Measurements from ENCODE around the gene BRPF1.

The BRPF1 gene

DNA sequence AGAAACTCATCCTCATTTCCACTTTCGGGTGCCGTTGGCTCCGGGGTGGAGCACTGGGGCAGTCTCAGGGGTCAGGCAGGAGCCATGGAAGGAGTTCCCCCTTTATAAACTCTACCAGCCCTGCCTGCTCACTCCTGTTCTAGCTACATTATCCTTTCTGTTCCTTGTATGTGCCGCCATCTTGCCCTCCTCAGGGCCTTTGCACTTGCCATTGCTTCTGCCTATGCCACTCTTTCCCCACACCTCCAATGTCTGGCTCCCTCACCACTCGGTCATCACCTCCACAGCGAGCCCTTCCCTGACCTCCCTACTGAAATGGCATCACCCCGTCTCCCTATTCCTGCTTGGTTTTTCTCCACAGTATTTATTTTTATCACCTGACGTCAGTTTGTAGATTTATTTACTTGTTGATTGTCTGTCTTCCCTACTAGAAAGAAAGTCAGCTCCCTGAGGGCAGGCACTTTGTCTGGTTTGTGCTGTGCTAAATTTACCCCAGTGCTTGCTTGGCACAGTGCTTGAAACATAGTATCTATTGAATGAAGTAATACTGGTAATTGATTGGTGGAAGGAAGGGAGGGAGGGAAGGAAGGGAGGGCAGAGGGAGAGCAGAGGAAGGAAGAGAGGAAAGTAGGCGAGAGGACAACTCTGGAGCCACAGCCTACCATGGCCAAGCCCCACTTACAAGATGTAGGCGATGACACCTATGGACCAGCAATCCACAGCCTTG is 29.4 kb downstream of the BRPF1 start:
- H3K36me3 ChIP-seq (ENCODE audit: control insufficient read depth, low read length), result peaks cover 31% of the 10 kb centered on the region
- peaks cover 3% of the 10 kb centered on the region for H3K4me1 ChIP-seq (ENCODE audit: control insufficient read depth, low read length)
- H3K9me2 ChIP-seq (replicated peaks; ENCODE audit: control insufficient read depth, low read length), result no peaks in the 10 kb centered on the region
- H3K79me2 ChIP-seq (ENCODE audit: control insufficient read depth, low read length), result no peaks in the 10 kb centered on the region
- no peak overlapping the region for H3K4me2 ChIP-seq (ENCODE audit: low read length)
- no peak overlapping the region for H3K27ac ChIP-seq (ENCODE audit: low read depth, low read length)
- H4K20me1 ChIP-seq (ENCODE audit: control insufficient read depth, insufficient read depth, low read depth, low read length), result no peaks in the 10 kb centered on the region
- H3K9me3 ChIP-seq (ENCODE audit: control insufficient read depth, insufficient read depth, low read length), result no peaks in the 10 kb centered on the region
- no peak overlapping the region for H3K4me3 ChIP-seq (ENCODE audit: low read length)
- TF ChIP-seq EZH2phosphoT487 (IDR thresholded peaks at IDR 0.05; ENCODE audit: borderline replicate concordance, low read length) (no peak), CTCF (IDR thresholded peaks at IDR 0.05; ENCODE audit: low read depth, low read length, poor library complexity, severe bottlenecking) (no peak)
- no peaks in the 10 kb centered on the region for H3K27me3 ChIP-seq (ENCODE audit: control insufficient read depth, low read length)
- no peaks in the 10 kb centered on the region; the same call in 1 of the 2 replicates for H3F3A ChIP-seq (ENCODE audit: control insufficient read depth, insufficient read depth)

- Histone ChIP-seq H3K4me3 (ENCODE audit: low read length) (no peak overlapping the region), H3K36me3 (ENCODE audit: control insufficient read depth, low read length) (peaks cover 21% of the 10 kb centered on the region), H3K27ac (ENCODE audit: low read depth, low read length) (no peak overlapping the region)
Observed at GRCh38 chr3:9761919-9762318, 30.4 kb downstream of the BRPF1 start.

DNA sequence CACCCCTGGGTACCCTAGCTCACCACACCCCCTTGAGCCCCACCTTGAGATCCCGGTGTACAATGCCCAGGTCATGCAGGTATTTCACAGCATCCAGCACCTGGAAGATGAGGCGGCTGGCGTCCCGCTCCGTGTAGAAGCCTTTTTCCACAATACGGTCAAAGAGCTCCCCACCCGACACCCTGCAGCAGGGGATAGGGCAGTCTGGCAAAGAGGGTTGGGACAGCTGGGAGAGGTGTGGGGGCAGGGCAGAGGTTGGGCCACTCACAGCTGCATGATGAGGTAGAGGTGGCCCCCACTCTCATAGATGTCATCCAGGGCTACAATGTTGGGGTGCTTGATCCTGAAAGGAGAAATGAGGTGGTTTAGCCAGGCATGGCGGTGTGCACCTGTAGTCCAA is 31.3 kb downstream of the BRPF1 start:
- Histone ChIP-seq H3K79me2 (ENCODE audit: control insufficient read depth, low read length) (no peaks in the 10 kb centered on the region), H3K27ac (ENCODE audit: low read depth, low read length) (no peak overlapping the region), H3K36me3 (ENCODE audit: control insufficient read depth, low read length) (peaks cover 12% of the 10 kb centered on the region; the same call in 1 of the 2 replicates), H3K27me3 (ENCODE audit: control insufficient read depth, low read length) (no peaks in the 10 kb centered on the region), H3K9me3 (ENCODE audit: control insufficient read depth, insufficient read depth, low read length) (no peaks in the 10 kb centered on the region), H3F3A (ENCODE audit: control insufficient read depth, insufficient read depth) (no peaks in the 10 kb centered on the region; the same call in 1 of the 2 replicates), H4K20me1 (ENCODE audit: control insufficient read depth, insufficient read depth, low read depth, low read length) (no peaks in the 10 kb centered on the region), H3K4me1 (ENCODE audit: control insufficient read depth, low read length) (peaks cover 11% of the 10 kb centered on the region), H3K4me2 (ENCODE audit: low read length) (no peak overlapping the region), H3K4me3 (ENCODE audit: low read length) (no peak overlapping the region), H3K9me2 (replicated peaks; ENCODE audit: control insufficient read depth, low read length) (no peaks in the 10 kb centered on the region)
- TF ChIP-seq CTCF (IDR thresholded peaks at IDR 0.05; ENCODE audit: low read depth, low read length, poor library complexity, severe bottlenecking) (no peak), EZH2phosphoT487 (IDR thresholded peaks at IDR 0.05; ENCODE audit: borderline replicate concordance, low read length) (no peak)

More at GRCh38 chr3:9761919-9762318, 30.4 kb downstream of the BRPF1 start:
- Histone ChIP-seq H3K9me2 (replicated peaks; ENCODE audit: control insufficient read depth, low read length) (no peaks in the 10 kb centered on the region), H3K4me2 (ENCODE audit: low read length) (no peak overlapping the region), H3F3A (ENCODE audit: control insufficient read depth, insufficient read depth) (no peaks in the 10 kb centered on the region; the same call in 1 of the 2 replicates), H3K79me2 (ENCODE audit: control insufficient read depth, low read length) (no peaks in the 10 kb centered on the region), H3K27me3 (ENCODE audit: control insufficient read depth, low read length) (no peaks in the 10 kb centered on the region), H4K20me1 (ENCODE audit: control insufficient read depth, insufficient read depth, low read depth, low read length) (no peaks in the 10 kb centered on the region), H3K9me3 (ENCODE audit: control insufficient read depth, insufficient read depth, low read length) (no peaks in the 10 kb centered on the region), H3K4me1 (ENCODE audit: control insufficient read depth, low read length) (peaks cover 11% of the 10 kb centered on the region)
- TF ChIP-seq EZH2phosphoT487 (IDR thresholded peaks at IDR 0.05; ENCODE audit: borderline replicate concordance, low read length) (no peak), CTCF (IDR thresholded peaks at IDR 0.05; ENCODE audit: low read depth, low read length, poor library complexity, severe bottlenecking) (no peak)
